Natural killer cell (primary cell): ENCODE measurements around the gene GCLM. TPM values are rescaled to one million over a fixed set of nuclear protein-coding genes. Genes with fewer than 3 reads are reported as not detected.
"Not testable (repeated sequence)": the region's sequence is repeated elsewhere in the genome, so short reads cannot be mapped to it uniquely, and the experiment has no call there.

Experiments used
- ATAC-seq, 3 donors: fragments of 150-1000 bp in 2 of 3; fragments of 200-7000 bp in 1 of 3; cut with Tn5 transposase; 1 replicate in 1 of 3; 2 replicates in 2 of 3; pipeline ENCODE4 v1.10.0; 2021; ENCODE audit warnings: mild to moderate bottlenecking in 2 of 3, moderate library complexity in 2 of 3
- DNase-seq, 2 donors: peaks; one replicate each; pipeline versions ENCODE4 v3.0.0 to v3.0.0-alpha.2; 2013 to 2021; ENCODE audit warnings: mixed read lengths in 1 of 2
- H3K27ac ChIP-seq: one replicate; pipeline ENCODE4 v1.5.1; 2013; ENCODE audit warnings: mild to moderate bottlenecking, low read length
- H3K27me3 ChIP-seq: one replicate; pipeline ENCODE4 v1.6.1; 2013; ENCODE audit warnings: low read length; ENCODE audit not compliant: control insufficient read depth, insufficient read depth
- H3K36me3 ChIP-seq: one replicate; pipeline ENCODE4 v1.6.1; 2013; ENCODE audit warnings: low read length; ENCODE audit not compliant: control insufficient read depth, insufficient read depth
- H3K4me1 ChIP-seq: one replicate; pipeline ENCODE4 v1.6.1; 2013; ENCODE audit warnings: low read length; ENCODE audit not compliant: control insufficient read depth, insufficient read depth
- H3K4me3 ChIP-seq: one replicate; pipeline ENCODE4 v1.5.1; 2013; ENCODE audit warnings: low read length
- H3K9me3 ChIP-seq: one replicate; pipeline ENCODE4 v1.6.1; 2013; ENCODE audit warnings: low read length; ENCODE audit not compliant: control insufficient read depth, insufficient read depth
- H3K27ac Mint-ChIP-seq, 2 donors: one replicate each; pipeline ENCODE4 v1.8.0; 2022; ENCODE audit warnings: mild to moderate bottlenecking in 2 of 2, mixed read lengths in 2 of 2, moderate library complexity in 1 of 2
- H3K27me3 Mint-ChIP-seq, 2 donors: one replicate each; pipeline ENCODE4 v1.8.0; 2022; ENCODE audit warnings: low read depth in 2 of 2, mixed read lengths in 2 of 2
- H3K36me3 Mint-ChIP-seq: one replicate; pipeline ENCODE4 v1.8.0; 2022; ENCODE audit warnings: mixed read lengths
- H3K4me1 Mint-ChIP-seq, 2 donors: one replicate each; pipeline ENCODE4 v1.8.0; 2022; ENCODE audit warnings: mixed read lengths in 2 of 2
- H3K4me3 Mint-ChIP-seq: one replicate; pipeline ENCODE4 v1.8.0; 2022; ENCODE audit warnings: mild to moderate bottlenecking, moderate library complexity, mixed read lengths
- H3K9me3 Mint-ChIP-seq, 2 donors: one replicate each; pipeline ENCODE4 v1.8.0; 2022; ENCODE audit warnings: mixed read lengths in 2 of 2
- CTCF ChIP-seq: fragments of 200-600 bp; IDR thresholded peaks from one replicate; pipeline ENCODE4 v1.8.0; 2022; ENCODE audit warnings: antibody characterized with exemption
- WGBS: methylation state at CpG from one replicate; pipeline ENCODE4 v1.1.7; 2013; ENCODE audit warnings: missing lambda C conversion rate; ENCODE audit not compliant: insufficient coverage; 5-methylcytosine and 5-hydroxymethylcytosine counted together
- intact Hi-C: fragments of 100-400 bp; cut with micrococcal nuclease; formaldehyde crosslinking; loops from one replicate; pipeline ENCODE4 v1.14.2; 2022
- total RNA-seq, 4 donors: library from RNA; stranded (reverse); fragments of 120-200 nt in 1 of 4; gene quantifications; one replicate each; pipeline versions ENCODE4 v1.2.3 to v1.2.4, GENCODE V29; 2013 to 2022

GCLM gene
- total RNA-seq, 3 donors from 2014 or later (not counting 1 experiment from before 2014, with no cell fraction given): 16.1 to 25.5 (median 18.6) TPM

DNA sequence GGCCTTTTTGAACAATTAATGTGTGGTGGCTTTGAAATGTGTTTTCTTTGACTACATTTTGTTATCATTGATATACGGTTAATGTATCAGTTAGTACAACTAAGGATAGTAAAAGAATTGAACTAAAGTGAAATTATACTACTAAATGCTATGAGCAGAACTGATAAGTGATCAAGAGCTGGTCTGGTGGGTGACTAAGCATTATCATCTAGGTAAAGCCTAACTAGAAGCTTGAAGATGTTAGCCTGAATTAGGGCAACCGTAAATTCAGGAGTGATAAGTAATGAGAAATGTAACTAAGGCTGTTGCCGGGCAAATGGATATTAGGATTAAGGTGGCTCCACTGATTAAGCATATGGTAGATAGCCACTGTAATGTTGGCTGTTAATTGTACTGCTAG lies 16.0 kb upstream of the GCLM start:
- no peaks in the 10 kb centered on the region for H3K4me1 Mint-ChIP-seq
- Histone ChIP-seq H3K27me3 (no peaks in the 10 kb centered on the region), H3K4me1 (no peaks in the 10 kb centered on the region), H3K9me3 (peaks cover 5% of the 10 kb centered on the region), H3K4me3 (no peak overlapping the region), H3K36me3 (no peaks in the 10 kb centered on the region), H3K27ac (no peak overlapping the region)
- H3K4me3 Mint-ChIP-seq: no peak overlapping the region
- peaks cover 18% of the 10 kb centered on the region for H3K36me3 Mint-ChIP-seq
- DNase-seq (no peak), ATAC-seq (no peak)
- 91% methylated on average over 2 of the region's 3 CpGs for WGBS
- H3K27me3 Mint-ChIP-seq: peaks cover 8 to 17% of the 10 kb centered on the region in 2 donors
- H3K27ac Mint-ChIP-seq: no peak overlapping the region
- peaks cover 2 to 6% of the 10 kb centered on the region in 2 donors for H3K9me3 Mint-ChIP-seq
- TF ChIP-seq CTCF: no peak
- intact Hi-C loops: no loop called here

DNA sequence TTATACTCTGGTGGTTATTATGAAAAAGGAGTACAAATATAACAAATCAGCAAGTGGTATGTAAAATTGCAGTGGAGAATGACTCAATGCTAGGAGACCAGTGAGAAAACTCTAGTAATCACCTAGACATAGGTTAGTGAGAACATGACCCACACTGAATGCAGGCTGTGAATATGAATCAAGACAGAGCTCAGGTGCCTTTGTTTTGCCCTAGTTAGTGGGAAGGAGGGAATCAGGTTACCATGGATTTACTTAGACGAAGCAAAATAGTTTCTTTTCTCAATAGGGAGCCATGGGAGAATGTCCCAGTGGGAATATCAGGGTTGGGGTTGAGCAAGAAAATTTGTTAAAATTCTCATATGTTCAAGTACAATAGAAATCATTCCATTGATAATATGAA lies 10.6 kb upstream of the GCLM start:
- Mint-ChIP-seq H3K4me3 (no peak overlapping the region), H3K9me3 (no peaks in the 10 kb centered on the region), H3K36me3 (no peaks in the 10 kb centered on the region), H3K27ac (no peak overlapping the region), H3K4me1 (no peaks in the 10 kb centered on the region), H3K27me3 (no peaks in the 10 kb centered on the region)
- Histone ChIP-seq H3K27ac (no peak overlapping the region), H3K4me1 (no peaks in the 10 kb centered on the region), H3K9me3 (no peaks in the 10 kb centered on the region), H3K27me3 (no peaks in the 10 kb centered on the region), H3K36me3 (no peaks in the 10 kb centered on the region), H3K4me3 (no peak overlapping the region)
- no peak for DNase-seq
- intact Hi-C loops: no loop called here
- WGBS: 69% methylated on average over 1 of the region's 1 CpG
- TF ChIP-seq CTCF: no peak
- no peak for ATAC-seq

GRCh38 chr1:93917302-93917701 lies 8.1 kb upstream of the GCLM start:
- H3K4me3 Mint-ChIP-seq: no peak overlapping the region

GRCh38 chr1:93910880-93911279 lies 1.6 kb upstream of the GCLM start:
- H3K4me3 ChIP-seq, H3K36me3 Mint-ChIP-seq, H3K9me3 ChIP-seq, H3K27me3 Mint-ChIP-seq, H3K27me3 ChIP-seq, H3K27ac ChIP-seq, ATAC-seq, H3K27ac Mint-ChIP-seq, H3K9me3 Mint-ChIP-seq, intact Hi-C loops, DNase-seq, H3K36me3 ChIP-seq, H3K4me1 ChIP-seq: not testable (repeated sequence)
- peaks cover 30 to 32% of the 10 kb centered on the region in 2 donors for H3K4me1 Mint-ChIP-seq
- H3K4me3 Mint-ChIP-seq: peak overlapping the region; percentile 11
- WGBS: 94% methylated on average over 3 of the region's 3 CpGs

More at GRCh38 chr1:93917302-93917701, 8.1 kb upstream of the GCLM start:
- ATAC-seq (no peak), DNase-seq (no peak)
- H3K4me3 ChIP-seq: no peak overlapping the region
- no peak overlapping the region for H3K27ac ChIP-seq
- 98% methylated on average over 9 of the region's 10 CpGs for WGBS
- no peaks in the 10 kb centered on the region for H3K4me1 Mint-ChIP-seq
- intact Hi-C loops: no loop called here
- H3K9me3 Mint-ChIP-seq: no peaks in the 10 kb centered on the region
- H3K27ac Mint-ChIP-seq: no peak overlapping the region
- H3K27me3 Mint-ChIP-seq: no peaks in the 10 kb centered on the region
- no peaks in the 10 kb centered on the region for H3K4me1 ChIP-seq
- no peaks in the 10 kb centered on the region for H3K36me3 ChIP-seq
- H3K36me3 Mint-ChIP-seq: no peaks in the 10 kb centered on the region
- no peaks in the 10 kb centered on the region for H3K27me3 ChIP-seq
- TF ChIP-seq CTCF: no peak
- no peaks in the 10 kb centered on the region for H3K9me3 ChIP-seq
